HepG2 (cell line): ENCODE data around the gene EIF4G3. TPM values are rescaled to one million over a fixed set of nuclear protein-coding genes. Genes with fewer than 3 reads are reported as not detected.

Experiments used
- ATAC-seq: fragments of 200-7000 bp; cut with Tn5 transposase; 3 replicates; pipeline ENCODE4 v1.9.1; 2020; ENCODE audit warnings: mild to moderate bottlenecking, moderate library complexity
- BruUV-seq: library from RNA; stranded (reverse); fragments of 400-500 nt; replicated peaks from 2 replicates; lab custom pipeline; 2021; lab: Mats Ljungman, UMichigan
- CTCF ChIA-PET: fragments of 300-600 bp; formaldehyde crosslinking; extraction: SDS; loops from one replicate; lab custom pipeline; 2021; ENCODE audit warnings: low total read pairs, inconsistent platforms, low intra/inter-chr PET ratio; lab: Yijun Ruan, JAX
- POLR2A ChIA-PET: fragments of 350-600 bp; sonication (Branson Sonifier 250); formaldehyde crosslinking; loops from one replicate; lab custom pipeline; 2020; ENCODE audit warnings: antibody characterized with exemption, inconsistent platforms; lab: Yijun Ruan, JAX
- DNase-seq: peaks from one replicate; pipeline ENCODE4 v3.0.0-alpha.2; 2015; ENCODE audit warnings: low spot score
- FAIRE-seq: peaks from 3 replicates; lab custom pipeline; 2011; peaks lifted over from hg19 to GRCh38; lab: Jason Lieb, UNC
- H2AFZ ChIP-seq: one replicate; pipeline ENCODE4 v1.6.1; 2011; ENCODE audit warnings: low read length, inconsistent platforms
- H3K27ac ChIP-seq: fragments of 300-600 bp; 3 replicates; pipeline ENCODE4 v1.8.0; 2011; ENCODE audit warnings: mixed run types, mild to moderate bottlenecking, mixed read lengths, low read length, inconsistent platforms; ENCODE audit not compliant: insufficient read depth; ENCODE audit errors: extremely low read length
- H3K27me3 ChIP-seq, 2 experiments: fragments of 200-600 bp in 1 of 2; 2 replicates in 1 of 2; 3 replicates in 1 of 2; pipeline versions ENCODE4 v1.6.0 to v1.8.0; 2011; ENCODE audit warnings: low read length in 2 of 2, mild to moderate bottlenecking in 2 of 2, moderate library complexity in 2 of 2, inconsistent platforms in 1 of 2; ENCODE audit not compliant: insufficient read depth in 2 of 2, control insufficient read depth in 1 of 2
- H3K36me3 ChIP-seq, 2 experiments: fragments of 200-600 bp in 1 of 2; replicated peaks in 1 of 2; 2 replicates in 1 of 2; 3 replicates in 1 of 2; pipeline versions ENCODE4 v1.5.1 to v1.8.0; 2011; ENCODE audit warnings: low read length in 2 of 2, inconsistent platforms in 1 of 2; ENCODE audit not compliant: insufficient read depth in 2 of 2, control insufficient read depth in 1 of 2
- H3K4me1 ChIP-seq: 2 replicates; pipeline ENCODE4 v1.5.1; 2012; ENCODE audit warnings: low read length, inconsistent platforms; ENCODE audit not compliant: insufficient read depth
- H3K4me2 ChIP-seq: 2 replicates; pipeline ENCODE4 v1.6.0; 2011; ENCODE audit warnings: low read depth, low read length, inconsistent platforms
- H3K4me3 ChIP-seq, 3 experiments: fragments of 200-600 bp in 1 of 3; sonication (generic), shearing (Covaris generic) in 1 of 3; replicated peaks in 1 of 3; 2 replicates each; pipeline ENCODE4 v1.5.1; 2011 to 2016; ENCODE audit warnings: low read length in 3 of 3, inconsistent platforms in 2 of 3, low read depth in 2 of 3, mild to moderate bottlenecking in 2 of 3, control low read depth in 1 of 3, mixed read lengths in 1 of 3; ENCODE audit not compliant: insufficient read depth in 1 of 3
- H3K79me2 ChIP-seq: one replicate; pipeline ENCODE4 v1.6.1; 2011; ENCODE audit warnings: low read length, inconsistent platforms; ENCODE audit not compliant: insufficient read depth
- H3K9ac ChIP-seq: 2 replicates; pipeline ENCODE4 v1.6.0; 2011; ENCODE audit warnings: mild to moderate bottlenecking, low read depth, low read length, inconsistent platforms; ENCODE audit not compliant: insufficient read depth
- H3K9me3 ChIP-seq: 2 replicates; pipeline ENCODE4 v1.5.1; 2012; ENCODE audit warnings: mild to moderate bottlenecking, low read length
- H4K20me1 ChIP-seq: 2 replicates; pipeline ENCODE4 v1.6.0; 2011; ENCODE audit warnings: inconsistent platforms, mild to moderate bottlenecking, low read length, moderate library complexity; ENCODE audit not compliant: insufficient read depth
- FOXA3 ChIP-seq: IDR thresholded peaks from 2 replicates; pipeline ENCODE4 v1.6.1; 2016; ENCODE audit warnings: missing genetic modification reagents, missing compliant biosample characterization
- GTF2F1 ChIP-seq: fragments of 150-350 bp; IDR thresholded peaks from 2 replicates; pipeline ENCODE4 v1.6.1; 2014; ENCODE audit warnings: low read length
- MTA3 ChIP-seq: sonication (generic); formaldehyde crosslinking; IDR thresholded peaks from 2 replicates; pipeline ENCODE4 v1.4.0; 2020; ENCODE audit warnings: missing genetic modification reagents
- MYNN ChIP-seq: sonication (generic); formaldehyde crosslinking; IDR thresholded peaks from 2 replicates; pipeline ENCODE4 v1.4.0; 2020; ENCODE audit warnings: mild to moderate bottlenecking, low read depth, missing genetic modification reagents
- NFIB ChIP-seq: sonication (generic); formaldehyde crosslinking; IDR thresholded peaks from 2 replicates; pipeline ENCODE4 v1.9.0; 2021; ENCODE audit warnings: missing genetic modification reagents, mild to moderate bottlenecking, borderline replicate concordance
- PLRG1 ChIP-seq: fragments of 450-650 bp; conservative IDR thresholded peaks from 2 replicates; pipeline ENCODE4 v1.6.1; 2016
- SALL2 ChIP-seq: sonication (generic); formaldehyde crosslinking; IDR thresholded peaks from 2 replicates; pipeline ENCODE4 v1.8.1; 2023; ENCODE audit warnings: mild to moderate bottlenecking, missing genetic modification reagents, inconsistent platforms
- SAP130 ChIP-seq: IDR thresholded peaks from 2 replicates; pipeline ENCODE4 v1.6.1; 2016; ENCODE audit warnings: low read depth
- SMARCC2 ChIP-seq: fragments of 450-650 bp; IDR thresholded peaks from 2 replicates; pipeline ENCODE4 v1.6.1; 2017; ENCODE audit warnings: antibody characterized with exemption, mild to moderate bottlenecking
- TBP ChIP-seq: sonication (generic); formaldehyde crosslinking; IDR thresholded peaks from 2 replicates; pipeline ENCODE4 v1.5.0; 2020; ENCODE audit warnings: missing genetic modification reagents
- ZFP36 ChIP-seq: fragments of 150-350 bp; IDR thresholded peaks from 2 replicates; pipeline ENCODE4 v1.6.1; 2018; ENCODE audit warnings: borderline replicate concordance, low read length, low read depth; ENCODE audit not compliant: partially characterized antibody
- ZFP90 ChIP-seq: sonication (generic); formaldehyde crosslinking; IDR thresholded peaks from 2 replicates; pipeline ENCODE4 v1.8.0; 2022; ENCODE audit warnings: missing genetic modification reagents, mild to moderate bottlenecking, inconsistent platforms, borderline replicate concordance
- ZNF44 ChIP-seq: sonication (generic); formaldehyde crosslinking; IDR thresholded peaks from 2 replicates; pipeline ENCODE4 v1.5.1; 2020; ENCODE audit warnings: mild to moderate bottlenecking, missing genetic modification reagents
- ZNF703 ChIP-seq: sonication (generic); formaldehyde crosslinking; IDR thresholded peaks from 2 replicates; pipeline ENCODE4 v1.5.1; 2020; ENCODE audit warnings: missing genetic modification reagents, mild to moderate bottlenecking, moderate library complexity, borderline replicate concordance
- ZSCAN12 ChIP-seq: sonication (generic); formaldehyde crosslinking; IDR thresholded peaks from 2 replicates; pipeline ENCODE4 v1.9.0; 2021; ENCODE audit warnings: mild to moderate bottlenecking, missing genetic modification reagents
- WGBS: methylation state at CpG from one replicate; pipeline ENCODE4 v1.1.6; 2017; ENCODE audit warnings: low lambda C conversion rate; 5-methylcytosine and 5-hydroxymethylcytosine counted together
- in situ Hi-C: cut with HindIII; loops from 2 replicates; pipeline ENCODE4 v1.10.0; 2017; ENCODE audit warnings: low pct_unique_long_range_greater_than_20kb; ENCODE audit not compliant: extremely low pct_ligation_motif_present
- intact Hi-C: fragments of 100-400 bp; cut with micrococcal nuclease; formaldehyde crosslinking; loops from one replicate; pipeline ENCODE4 v1.10.0; 2022; ENCODE audit not compliant: unreplicated experiment
- polyA plus RNA-seq, 8 experiments: library from polyadenylated mRNA; depleted of rRNA in 3 of 8; stranded (reverse) in 7 of 8; unstranded in 1 of 8; fragments of >200 nt; fragmentation: Illumina TruSeq in 4 of 8; extraction: Trizol in 4 of 8; gene quantifications; 2 replicates each; pipeline versions ENCODE4 v1.2.1 to v1.2.3, GENCODE V29; 2011 to 2016; ENCODE audit warnings: low read depth in 4 of 8, missing spikeins in 1 of 8, mixed read lengths in 1 of 8; ENCODE audit not compliant: insufficient read depth in 1 of 8
- total RNA-seq, 5 experiments: library from RNA; depleted of rRNA; stranded (reverse); fragments of >200 nt; fragmentation: Illumina TruSeq; extraction: Trizol; gene quantifications; 2 replicates each; pipeline ENCODE4 v1.2.3, GENCODE V29; 2016; ENCODE audit warnings: low read depth in 1 of 5
- TF ChIP-seq, protein P1 (sequence below): sonication (generic); formaldehyde crosslinking; IDR thresholded peaks from 2 replicates; pipeline ENCODE4 v1.4.0; 2020; ENCODE audit warnings: missing genetic modification reagents
- TF ChIP-seq, protein P2 (sequence below): sonication (generic); formaldehyde crosslinking; IDR thresholded peaks from 2 replicates; pipeline ENCODE4 v1.4.0; 2020; ENCODE audit warnings: mild to moderate bottlenecking, missing genetic modification reagents

Gene EIF4G3
- total and polyA plus RNA-seq, 2 of the 13 experiments (the other 11 are each of a cell fraction or from before 2014, with no cell fraction given): 22.2 to 27.6 TPM

DNA sequence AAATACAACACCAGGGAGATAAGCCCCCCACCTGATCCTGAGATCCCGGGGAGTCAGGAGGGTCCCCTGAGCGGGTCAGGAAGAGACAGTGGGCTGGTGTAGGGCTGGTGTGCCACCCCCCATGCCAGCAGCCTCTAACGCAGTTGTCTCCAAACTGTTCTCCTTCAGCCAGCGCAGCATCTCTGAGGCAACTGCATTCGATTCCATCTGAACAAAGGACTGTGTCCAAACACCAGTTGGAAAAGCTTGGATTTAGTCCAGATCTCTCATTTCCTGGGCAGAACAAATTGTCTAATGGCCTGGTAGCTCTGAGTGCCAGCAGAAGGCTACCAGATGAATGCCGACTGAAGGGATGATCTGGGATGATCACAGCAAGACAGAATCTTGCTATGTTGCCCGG, 44.1 kb upstream of the EIF4G3 start (continued):
- TF ChIP-seq ZFP36: no peak
- TF ChIP-seq, protein P1, sequence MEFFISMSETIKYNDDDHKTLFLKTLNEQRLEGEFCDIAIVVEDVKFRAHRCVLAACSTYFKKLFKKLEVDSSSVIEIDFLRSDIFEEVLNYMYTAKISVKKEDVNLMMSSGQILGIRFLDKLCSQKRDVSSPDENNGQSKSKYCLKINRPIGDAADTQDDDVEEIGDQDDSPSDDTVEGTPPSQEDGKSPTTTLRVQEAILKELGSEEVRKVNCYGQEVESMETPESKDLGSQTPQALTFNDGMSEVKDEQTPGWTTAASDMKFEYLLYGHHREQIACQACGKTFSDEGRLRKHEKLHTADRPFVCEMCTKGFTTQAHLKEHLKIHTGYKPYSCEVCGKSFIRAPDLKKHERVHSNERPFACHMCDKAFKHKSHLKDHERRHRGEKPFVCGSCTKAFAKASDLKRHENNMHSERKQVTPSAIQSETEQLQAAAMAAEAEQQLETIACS (CRISPR knock-in tag): no peak
- no peak for TF ChIP-seq SMARCC2
- TF ChIP-seq SAP130 (CRISPR knock-in tag): no peak
- no peak for TF ChIP-seq NFIB (CRISPR knock-in tag)
- no peak for TF ChIP-seq ZNF44 (CRISPR knock-in tag)
- no peak for TF ChIP-seq MYNN (CRISPR knock-in tag)

DNA sequence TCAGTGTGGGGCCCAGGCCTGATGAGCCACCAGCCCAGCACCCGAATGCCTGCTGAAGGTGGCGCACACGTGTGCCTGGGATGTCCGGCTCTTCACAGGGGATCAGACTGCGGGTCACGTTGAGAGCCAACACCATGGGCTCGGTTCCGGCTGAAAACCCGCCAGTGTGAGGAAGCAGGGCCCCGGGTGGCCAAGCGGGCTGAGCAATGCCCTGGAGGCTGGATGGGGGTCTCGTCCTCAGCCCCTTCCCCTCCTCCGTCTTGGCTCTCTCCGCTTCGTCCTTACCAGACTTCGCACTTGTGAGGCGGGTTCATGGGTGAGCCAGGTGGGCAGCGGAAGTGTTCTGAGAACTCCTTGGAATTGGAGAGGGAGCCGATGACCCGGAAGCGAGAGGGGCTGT, 43.0 kb upstream of the EIF4G3 start:
- intact Hi-C loops: no loop called here

More for the DNA sequence above, 43.0 kb upstream of the EIF4G3 start:
- H3K79me2 ChIP-seq: no peaks in the 10 kb centered on the region
- TF ChIP-seq ZSCAN12 (CRISPR knock-in tag): no peak
- TF ChIP-seq FOXA3 (CRISPR knock-in tag): no peak
- TF ChIP-seq, protein P2, sequence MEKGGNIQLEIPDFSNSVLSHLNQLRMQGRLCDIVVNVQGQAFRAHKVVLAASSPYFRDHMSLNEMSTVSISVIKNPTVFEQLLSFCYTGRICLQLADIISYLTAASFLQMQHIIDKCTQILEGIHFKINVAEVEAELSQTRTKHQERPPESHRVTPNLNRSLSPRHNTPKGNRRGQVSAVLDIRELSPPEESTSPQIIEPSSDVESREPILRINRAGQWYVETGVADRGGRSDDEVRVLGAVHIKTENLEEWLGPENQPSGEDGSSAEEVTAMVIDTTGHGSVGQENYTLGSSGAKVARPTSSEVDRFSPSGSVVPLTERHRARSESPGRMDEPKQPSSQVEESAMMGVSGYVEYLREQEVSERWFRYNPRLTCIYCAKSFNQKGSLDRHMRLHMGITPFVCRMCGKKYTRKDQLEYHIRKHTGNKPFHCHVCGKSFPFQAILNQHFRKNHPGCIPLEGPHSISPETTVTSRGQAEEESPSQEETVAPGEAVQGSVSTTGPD (CRISPR knock-in tag): no peak
- no peak for TF ChIP-seq PLRG1
- no peak for TF ChIP-seq GTF2F1
- no peak for TF ChIP-seq ZNF703
- no peak for TF ChIP-seq MTA3 (CRISPR knock-in tag)
- no peak for TF ChIP-seq TBP (CRISPR knock-in tag)
- TF ChIP-seq ZFP90: no peak
- TF ChIP-seq SALL2 (CRISPR knock-in tag): no peak
- no peak for ATAC-seq
- no peaks in the 10 kb centered on the region for H3K9me3 ChIP-seq
- ChIA-PET CTCF (no interaction called here), POLR2A (no interaction called here)
- no TSS peak for BruUV-seq
- FAIRE-seq: no peak
- H3K27ac ChIP-seq: no peak overlapping the region
- no peaks in the 10 kb centered on the region for H3K27me3 ChIP-seq
- H4K20me1 ChIP-seq: no peaks in the 10 kb centered on the region
- no peaks in the 10 kb centered on the region for H3K4me1 ChIP-seq
- 98% methylated on average over 15 of the region's 21 CpGs for WGBS
- H3K4me2 ChIP-seq: no peak overlapping the region
- DNase-seq: no peak
- H2AFZ ChIP-seq: no peak overlapping the region
- in situ Hi-C loops: no loop called here
- H3K36me3 ChIP-seq: peaks cover 9 to 16% of the 10 kb centered on the region in 2 experiments; a peak in 3 of 5 replicates
- no peak overlapping the region for H3K9ac ChIP-seq
- H3K4me3 ChIP-seq: no peak overlapping the region
